Measurements from ENCODE around the gene PTGDR. TPM values are rescaled to one million over a fixed set of nuclear protein-coding genes. Genes with fewer than 3 reads are reported as not detected.

Gene PTGDR
- total and polyA plus RNA-seq, 2 of the 8 experiments (the other 6 are each of a cell fraction or from before 2014, with no cell fraction given) = 0.22 to 0.83 TPM

GRCh38 chr14:52248057-52248456 lies 19.4 kb upstream of the PTGDR start (continued):
- TF ChIP-seq CHD7 (IDR thresholded peaks at IDR 0.05; ENCODE audit: insufficient replicate concordance, low read length) (no peak), CHD2 (IDR thresholded peaks at IDR 0.05; ENCODE audit: low read length) (no peak), KDM5A (IDR thresholded peaks at IDR 0.05; ENCODE audit: low read length) (no peak), JUND (IDR thresholded peaks at IDR 0.05; ENCODE audit: low read length) (no peak), SIRT6 (IDR thresholded peaks at IDR 0.05; ENCODE audit: low read length) (no peak), TBP (IDR thresholded peaks at IDR 0.05; ENCODE audit: low read depth, low read length) (no peak), NANOG (IDR thresholded peaks at IDR 0.05; ENCODE audit: insufficient read depth, low read depth, low read length, poor library complexity, severe bottlenecking) (no peak), TEAD4 (IDR thresholded peaks at IDR 0.05; ENCODE audit: low read depth, low read length) (no peak), RFX5 (IDR thresholded peaks at IDR 0.05; ENCODE audit: borderline replicate concordance, low read depth, low read length) (no peak), RNF2 (IDR thresholded peaks at IDR 0.05; ENCODE audit: borderline replicate concordance, low read depth, low read length, missing control alignments, poor library complexity, severe bottlenecking) (no peak), ZNF274 (IDR thresholded peaks at IDR 0.05; ENCODE audit: borderline replicate concordance, extremely low read depth, low read length) (no peak)
- TF ChIP-seq, protein P1, sequence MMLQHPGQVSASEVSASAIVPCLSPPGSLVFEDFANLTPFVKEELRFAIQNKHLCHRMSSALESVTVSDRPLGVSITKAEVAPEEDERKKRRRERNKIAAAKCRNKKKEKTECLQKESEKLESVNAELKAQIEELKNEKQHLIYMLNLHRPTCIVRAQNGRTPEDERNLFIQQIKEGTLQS (IDR thresholded peaks at IDR 0.05; ENCODE audit: insufficient read depth, low read depth, low read length) = no peak

Measured in H1 (cell line).